ENCODE data around the gene RAB5IF. TPM values are rescaled to one million over a fixed set of nuclear protein-coding genes. Genes with fewer than 3 reads are reported as not detected.

RAB5IF gene
- total RNA-seq, 1 experiment from 2014 or later: 118 TPM

DNA sequence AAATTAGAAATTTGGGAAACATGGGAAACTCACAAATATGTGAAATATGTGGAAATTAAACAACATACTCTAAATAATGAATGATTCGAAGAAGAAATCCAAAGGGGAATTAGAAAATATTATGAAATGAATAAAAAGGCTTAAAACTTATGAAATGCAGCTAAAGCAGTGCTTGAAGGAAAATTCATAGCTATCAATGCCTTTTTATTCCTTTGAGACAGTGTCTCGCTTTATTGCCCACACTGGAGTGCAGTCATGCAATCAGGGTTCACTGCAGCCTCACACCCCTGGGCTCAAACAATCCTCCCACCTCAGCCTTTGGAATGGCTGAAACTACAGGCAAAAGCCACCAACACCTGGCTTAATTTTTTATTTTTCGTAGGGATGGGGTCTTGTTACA, 40.1 kb upstream of the RAB5IF start:
- intact Hi-C loops (cut with micrococcal nuclease; ENCODE audit: unreplicated experiment): no loop called here
- no TSS peak for BruUV-seq (replicated peaks)
- no peaks in the 10 kb centered on the region for H3K36me3 ChIP-seq (ENCODE audit: control insufficient read depth, insufficient read depth, low read length)
- no peaks in the 10 kb centered on the region for H3K4me1 ChIP-seq (ENCODE audit: control insufficient read depth, insufficient read depth, low read length)
- no peak for TF ChIP-seq TCF7L2 (IDR thresholded peaks at IDR 0.05; ENCODE audit: low read depth, low read length)
- TF ChIP-seq, protein P1, sequence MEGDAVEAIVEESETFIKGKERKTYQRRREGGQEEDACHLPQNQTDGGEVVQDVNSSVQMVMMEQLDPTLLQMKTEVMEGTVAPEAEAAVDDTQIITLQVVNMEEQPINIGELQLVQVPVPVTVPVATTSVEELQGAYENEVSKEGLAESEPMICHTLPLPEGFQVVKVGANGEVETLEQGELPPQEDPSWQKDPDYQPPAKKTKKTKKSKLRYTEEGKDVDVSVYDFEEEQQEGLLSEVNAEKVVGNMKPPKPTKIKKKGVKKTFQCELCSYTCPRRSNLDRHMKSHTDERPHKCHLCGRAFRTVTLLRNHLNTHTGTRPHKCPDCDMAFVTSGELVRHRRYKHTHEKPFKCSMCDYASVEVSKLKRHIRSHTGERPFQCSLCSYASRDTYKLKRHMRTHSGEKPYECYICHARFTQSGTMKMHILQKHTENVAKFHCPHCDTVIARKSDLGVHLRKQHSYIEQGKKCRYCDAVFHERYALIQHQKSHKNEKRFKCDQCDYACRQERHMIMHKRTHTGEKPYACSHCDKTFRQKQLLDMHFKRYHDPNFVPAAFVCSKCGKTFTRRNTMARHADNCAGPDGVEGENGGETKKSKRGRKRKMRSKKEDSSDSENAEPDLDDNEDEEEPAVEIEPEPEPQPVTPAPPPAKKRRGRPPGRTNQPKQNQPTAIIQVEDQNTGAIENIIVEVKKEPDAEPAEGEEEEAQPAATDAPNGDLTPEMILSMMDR (IDR thresholded peaks at IDR 0.05): no peak
- no peak for TF ChIP-seq POLR2AphosphoS5 (IDR thresholded peaks at IDR 0.05; ENCODE audit: low read depth, low read length)
- TF ChIP-seq SIN3A (IDR thresholded peaks at IDR 0.05; ENCODE audit: borderline replicate concordance, insufficient read depth, low read depth, low read length): no peak
- TF ChIP-seq, protein P2, sequence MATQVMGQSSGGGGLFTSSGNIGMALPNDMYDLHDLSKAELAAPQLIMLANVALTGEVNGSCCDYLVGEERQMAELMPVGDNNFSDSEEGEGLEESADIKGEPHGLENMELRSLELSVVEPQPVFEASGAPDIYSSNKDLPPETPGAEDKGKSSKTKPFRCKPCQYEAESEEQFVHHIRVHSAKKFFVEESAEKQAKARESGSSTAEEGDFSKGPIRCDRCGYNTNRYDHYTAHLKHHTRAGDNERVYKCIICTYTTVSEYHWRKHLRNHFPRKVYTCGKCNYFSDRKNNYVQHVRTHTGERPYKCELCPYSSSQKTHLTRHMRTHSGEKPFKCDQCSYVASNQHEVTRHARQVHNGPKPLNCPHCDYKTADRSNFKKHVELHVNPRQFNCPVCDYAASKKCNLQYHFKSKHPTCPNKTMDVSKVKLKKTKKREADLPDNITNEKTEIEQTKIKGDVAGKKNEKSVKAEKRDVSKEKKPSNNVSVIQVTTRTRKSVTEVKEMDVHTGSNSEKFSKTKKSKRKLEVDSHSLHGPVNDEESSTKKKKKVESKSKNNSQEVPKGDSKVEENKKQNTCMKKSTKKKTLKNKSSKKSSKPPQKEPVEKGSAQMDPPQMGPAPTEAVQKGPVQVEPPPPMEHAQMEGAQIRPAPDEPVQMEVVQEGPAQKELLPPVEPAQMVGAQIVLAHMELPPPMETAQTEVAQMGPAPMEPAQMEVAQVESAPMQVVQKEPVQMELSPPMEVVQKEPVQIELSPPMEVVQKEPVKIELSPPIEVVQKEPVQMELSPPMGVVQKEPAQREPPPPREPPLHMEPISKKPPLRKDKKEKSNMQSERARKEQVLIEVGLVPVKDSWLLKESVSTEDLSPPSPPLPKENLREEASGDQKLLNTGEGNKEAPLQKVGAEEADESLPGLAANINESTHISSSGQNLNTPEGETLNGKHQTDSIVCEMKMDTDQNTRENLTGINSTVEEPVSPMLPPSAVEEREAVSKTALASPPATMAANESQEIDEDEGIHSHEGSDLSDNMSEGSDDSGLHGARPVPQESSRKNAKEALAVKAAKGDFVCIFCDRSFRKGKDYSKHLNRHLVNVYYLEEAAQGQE (IDR thresholded peaks at IDR 0.05; ENCODE audit: insufficient read depth in 1 of 2, low read depth in 2 of 2, low read length in 1 of 2): no peak
- no peak for DNase-seq (ENCODE audit: low read depth, low spot score)
- CTCF ChIA-PET: no interaction called here
- H3K27me3 ChIP-seq (ENCODE audit: control insufficient read depth, insufficient read depth, low read length): no peaks in the 10 kb centered on the region
- H3K9me3 ChIP-seq (ENCODE audit: control insufficient read depth, insufficient read depth, low read depth, low read length): peaks cover 4% of the 10 kb centered on the region; the same call in 1 of the 2 replicates
- H3K4me3 ChIP-seq (ENCODE audit: low read depth in 2 of 2, low read length in 2 of 2): no peak overlapping the region
- in situ Hi-C loops (cut with HindIII; ENCODE audit: low pct_unique_long_range_greater_than_20kb, low sequenced_read_pairs): no loop called here
- POLR2A ChIA-PET: interaction anchor here (1.1 kb wide), 1 partner anchor 15 kb away, joined by 3 read pairs; no protein-coding TSS in a partner anchor
- no peak overlapping the region for H3K27ac ChIP-seq (ENCODE audit: low read length)
- ATAC-seq: no peak

DNA sequence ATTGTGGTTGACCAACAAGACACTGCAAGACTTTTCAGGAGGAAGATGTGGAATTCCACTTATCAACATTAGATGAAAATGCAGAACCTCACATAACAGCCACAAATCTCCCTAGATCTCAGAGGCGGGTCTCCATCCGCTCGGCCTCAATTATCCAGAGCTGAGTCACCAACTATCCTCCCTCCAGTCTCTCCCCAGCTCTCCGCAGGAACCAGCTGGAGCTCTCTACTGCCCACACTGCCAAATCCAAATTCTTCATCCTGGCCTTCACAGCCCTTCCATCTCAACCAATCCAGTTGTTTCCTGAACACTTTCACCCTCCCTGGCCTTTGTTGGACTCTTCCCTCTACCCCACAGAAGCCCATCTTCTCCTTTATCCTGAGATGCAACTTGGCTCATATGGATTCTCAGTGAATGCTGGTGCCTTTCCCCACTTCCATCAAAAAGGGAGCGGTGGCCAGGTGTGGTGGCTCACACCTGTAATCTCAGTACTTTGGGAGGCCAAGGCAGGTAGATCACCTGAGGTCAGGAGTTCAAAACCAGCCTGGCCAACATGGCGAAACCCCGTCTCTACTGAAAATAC, 35.6 kb upstream of the RAB5IF start:
- POLR2A ChIA-PET: no interaction called here
- DNase-seq (ENCODE audit: low read depth, low spot score) (no peak), ATAC-seq (no peak)
- H3K36me3 ChIP-seq (ENCODE audit: control insufficient read depth, insufficient read depth, low read length): no peaks in the 10 kb centered on the region
- TF ChIP-seq, protein P1 (IDR thresholded peaks at IDR 0.05): no peak
- TF ChIP-seq POLR2AphosphoS5 (IDR thresholded peaks at IDR 0.05; ENCODE audit: low read depth, low read length) (no peak), SIN3A (IDR thresholded peaks at IDR 0.05; ENCODE audit: borderline replicate concordance, insufficient read depth, low read depth, low read length) (no peak), TCF7L2 (IDR thresholded peaks at IDR 0.05; ENCODE audit: low read depth, low read length) (no peak)
- TF ChIP-seq, protein P2 (IDR thresholded peaks at IDR 0.05; ENCODE audit: insufficient read depth in 1 of 2, low read depth in 2 of 2, low read length in 1 of 2): no peak
- intact Hi-C loops (cut with micrococcal nuclease; ENCODE audit: unreplicated experiment) (no loop called here), in situ Hi-C loops (cut with HindIII; ENCODE audit: low pct_unique_long_range_greater_than_20kb, low sequenced_read_pairs) (no loop called here)
- CTCF ChIA-PET: no interaction called here
- no TSS peak for BruUV-seq (replicated peaks)
- peaks cover 4% of the 10 kb centered on the region; the same call in 1 of the 2 replicates for H3K9me3 ChIP-seq (ENCODE audit: control insufficient read depth, insufficient read depth, low read depth, low read length)
- H3K4me1 ChIP-seq (ENCODE audit: control insufficient read depth, insufficient read depth, low read length): peaks cover 9% of the 10 kb centered on the region; the same call in 1 of the 2 replicates
- H3K27me3 ChIP-seq (ENCODE audit: control insufficient read depth, insufficient read depth, low read length): no peaks in the 10 kb centered on the region
- H3K4me3 ChIP-seq (ENCODE audit: low read depth in 2 of 2, low read length in 2 of 2): no peak overlapping the region
- H3K27ac ChIP-seq (ENCODE audit: low read length): no peak overlapping the region

Measured in Panc1 (cell line).